CD8-positive, alpha-beta memory T cell (primary cell): ENCODE results near the gene TSPAN8. TPM values are rescaled to one million over a fixed set of nuclear protein-coding genes. Genes with fewer than 3 reads are reported as not detected.
A peak's percentile ranks its signal among the peaks of the same experiment; 100 is the strongest.

Experiments
- CTCF ChIA-PET: fragments of 350-600 bp; sonication (Branson Sonifier 250); formaldehyde crosslinking; loops from one replicate; lab custom pipeline; 2021; ENCODE audit warnings: antibody characterized with exemption; lab: Charles Lee
- POLR2A ChIA-PET: fragments of 350-600 bp; sonication (Branson Sonifier 250); formaldehyde crosslinking; loops from one replicate; lab custom pipeline; 2021; ENCODE audit warnings: antibody characterized with exemption; lab: Charles Lee
- DNase-seq, 5 donors: peaks; one replicate each; pipeline versions ENCODE4 v3.0.0 to v3.0.0-alpha.2; 2020 to 2022; ENCODE audit warnings: mixed read lengths in 1 of 5
- H3K27ac ChIP-seq: one replicate; pipeline ENCODE4 v1.7.0; 2013; ENCODE audit warnings: low read depth, mild to moderate bottlenecking, low read length, moderate library complexity
- H3K27me3 ChIP-seq: 2 replicates; pipeline ENCODE4 v1.7.0; 2013; ENCODE audit warnings: low read length, mild to moderate bottlenecking; ENCODE audit not compliant: insufficient read depth, poor library complexity, severe bottlenecking
- H3K36me3 ChIP-seq: 2 replicates; pipeline ENCODE4 v1.7.0; 2013; ENCODE audit warnings: mild to moderate bottlenecking, low read length, moderate library complexity; ENCODE audit not compliant: insufficient read depth
- H3K4me1 ChIP-seq: 2 replicates; pipeline ENCODE4 v1.7.0; 2013; ENCODE audit warnings: mild to moderate bottlenecking, low read length, moderate library complexity; ENCODE audit not compliant: insufficient read depth
- H3K4me3 ChIP-seq: 2 replicates; pipeline ENCODE4 v1.7.0; 2013; ENCODE audit warnings: mild to moderate bottlenecking, low read length
- H3K9me3 ChIP-seq: 2 replicates; pipeline ENCODE4 v1.7.0; 2013; ENCODE audit warnings: mild to moderate bottlenecking, low read length
- H3K27ac Mint-ChIP-seq, 8 donors: one replicate each; pipeline ENCODE4 v1.8.0; 2020 to 2021; ENCODE audit warnings: mixed read lengths in 8 of 8, mild to moderate bottlenecking in 6 of 8, inconsistent platforms in 3 of 8, moderate library complexity in 3 of 8
- H3K27me3 Mint-ChIP-seq, 2 donors: one replicate each; pipeline ENCODE4 v1.8.0; 2020 to 2021; ENCODE audit warnings: mixed read lengths in 2 of 2, mild to moderate bottlenecking in 1 of 2, moderate library complexity in 1 of 2
- H3K36me3 Mint-ChIP-seq, 3 donors: one replicate each; pipeline ENCODE4 v1.8.0; 2020 to 2021; ENCODE audit warnings: mixed read lengths in 3 of 3, inconsistent platforms in 1 of 3, mild to moderate bottlenecking in 1 of 3
- H3K4me1 Mint-ChIP-seq, 3 donors: one replicate each; pipeline ENCODE4 v1.8.0; 2020 to 2021; ENCODE audit warnings: mixed read lengths in 3 of 3, inconsistent platforms in 1 of 3, mild to moderate bottlenecking in 1 of 3
- H3K4me3 Mint-ChIP-seq, 7 donors: one replicate each; pipeline ENCODE4 v1.8.0; 2020 to 2021; ENCODE audit warnings: mixed read lengths in 7 of 7, mild to moderate bottlenecking in 6 of 7, moderate library complexity in 4 of 7, inconsistent platforms in 2 of 7
- H3K9me3 Mint-ChIP-seq, 5 donors: one replicate each; pipeline ENCODE4 v1.8.0; 2020 to 2022; ENCODE audit warnings: mixed read lengths in 5 of 5, mild to moderate bottlenecking in 3 of 5, moderate library complexity in 2 of 5, inconsistent platforms in 1 of 5
- polyA plus RNA-seq: library from polyadenylated mRNA; unstranded; fragments of 300-500 nt; fragmentation: Illumina TruSeq; gene quantifications from one replicate; pipeline ENCODE4 v1.2.3, GENCODE V29; 2021
- total RNA-seq, 2 experiments: library from RNA; stranded (reverse); gene quantifications; one replicate each; pipeline ENCODE4 v1.2.3, GENCODE V29; 2021

The TSPAN8 gene
- total and polyA plus RNA-seq, 3 experiments from 2014 or later, result not detected

DNA sequence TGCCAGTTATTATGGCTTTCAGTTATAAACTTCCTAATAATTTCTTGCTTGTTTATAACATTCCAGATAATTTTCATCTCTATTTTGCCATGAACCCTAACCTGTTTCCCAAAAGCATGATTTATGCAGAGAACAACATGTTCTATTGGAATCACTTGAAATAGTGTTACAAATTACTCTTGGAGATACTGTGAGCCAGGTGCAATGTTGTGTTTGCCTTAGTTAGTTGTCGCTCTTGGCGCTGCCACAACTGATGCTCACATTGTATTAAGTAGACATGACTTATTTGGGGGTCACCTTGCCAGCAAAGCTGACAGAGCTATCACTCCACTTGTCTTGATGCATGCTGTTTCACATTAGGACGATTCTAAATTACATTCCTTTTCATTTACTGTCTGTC, 49.4 kb downstream of the TSPAN8 start:
- H3K36me3 Mint-ChIP-seq, result no peaks in the 10 kb centered on the region
- CTCF ChIA-PET, result no interaction called here
- Histone ChIP-seq H3K4me1 (no peaks in the 10 kb centered on the region), H3K9me3 (no peaks in the 10 kb centered on the region), H3K27ac (no peak overlapping the region), H3K36me3 (no peaks in the 10 kb centered on the region), H3K4me3 (no peak overlapping the region), H3K27me3 (no peaks in the 10 kb centered on the region)
- H3K4me3 Mint-ChIP-seq, result no peak overlapping the region
- peaks cover 3 to 14% (median 6%) of the 10 kb centered on the region in 5 donors for H3K9me3 Mint-ChIP-seq
- H3K27me3 Mint-ChIP-seq, result no peaks in the 10 kb centered on the region
- POLR2A ChIA-PET, result no interaction called here
- no peaks in the 10 kb centered on the region for H3K4me1 Mint-ChIP-seq
- H3K27ac Mint-ChIP-seq, result no peak overlapping the region
- no peak for DNase-seq

DNA sequence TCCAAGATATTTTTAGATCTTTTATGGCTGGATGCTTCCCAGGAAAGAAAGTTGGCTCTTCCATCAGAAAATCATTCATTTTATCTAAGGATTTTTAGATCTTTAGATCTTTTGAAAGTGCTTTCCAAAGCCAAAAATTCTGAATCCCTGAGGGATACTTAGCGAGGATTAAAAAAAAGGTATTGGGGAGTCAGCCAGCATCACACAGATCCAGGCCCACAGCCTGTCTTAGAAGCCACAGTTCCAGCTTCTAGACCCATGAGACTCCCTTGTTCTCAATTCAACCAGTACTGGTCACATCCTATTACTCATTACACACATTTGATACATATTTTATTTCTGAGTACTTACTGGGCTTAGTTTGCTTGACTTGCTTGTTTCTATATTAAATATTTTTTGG, 49.9 kb downstream of the TSPAN8 start:
- no peaks in the 10 kb centered on the region for H3K36me3 Mint-ChIP-seq
- Histone ChIP-seq H3K36me3 (no peaks in the 10 kb centered on the region), H3K27me3 (no peaks in the 10 kb centered on the region), H3K4me3 (no peak overlapping the region), H3K9me3 (no peaks in the 10 kb centered on the region), H3K4me1 (no peaks in the 10 kb centered on the region), H3K27ac (no peak overlapping the region)
- no peak overlapping the region for H3K4me3 Mint-ChIP-seq
- ChIA-PET CTCF (no interaction called here), POLR2A (no interaction called here)
- peaks cover 3 to 14% (median 5%) of the 10 kb centered on the region in 5 donors for H3K9me3 Mint-ChIP-seq
- no peaks in the 10 kb centered on the region for H3K27me3 Mint-ChIP-seq
- no peaks in the 10 kb centered on the region for H3K4me1 Mint-ChIP-seq
- no peak overlapping the region for H3K27ac Mint-ChIP-seq
- no peak for DNase-seq

DNA sequence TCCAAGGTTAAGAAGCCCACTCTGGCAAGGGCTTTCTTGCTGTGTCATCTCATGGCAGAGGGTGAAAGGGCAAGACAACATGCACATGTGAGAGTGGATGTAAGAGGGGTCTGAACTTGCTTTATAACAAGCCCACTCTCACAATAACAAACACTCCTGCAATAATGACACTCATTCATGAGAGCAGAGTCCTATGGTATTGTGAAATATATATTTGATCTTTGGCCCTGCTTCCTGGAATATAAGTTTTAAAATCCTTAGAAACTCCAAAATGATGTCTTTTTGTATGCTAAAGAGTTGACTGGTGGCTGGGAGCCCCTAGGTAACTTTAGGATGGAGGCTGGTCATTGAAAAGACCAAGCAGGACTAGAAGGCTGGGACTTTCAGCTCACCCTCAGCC, 51.8 kb downstream of the TSPAN8 start:
- peaks cover 0 to 8% (median 2%) of the 10 kb centered on the region in 5 donors for H3K9me3 Mint-ChIP-seq
- no peaks in the 10 kb centered on the region for H3K4me1 Mint-ChIP-seq
- no peaks in the 10 kb centered on the region for H3K27me3 Mint-ChIP-seq
- H3K9me3 ChIP-seq, result no peaks in the 10 kb centered on the region
- no peaks in the 10 kb centered on the region for H3K36me3 Mint-ChIP-seq
- DNase-seq, result no peak
- no peak overlapping the region for H3K27ac ChIP-seq
- no peak overlapping the region for H3K27ac Mint-ChIP-seq
- H3K36me3 ChIP-seq, result no peaks in the 10 kb centered on the region
- ChIA-PET CTCF (no interaction called here), POLR2A (no interaction called here)
- H3K4me3 Mint-ChIP-seq, result no peak overlapping the region
- H3K27me3 ChIP-seq, result no peaks in the 10 kb centered on the region
- H3K4me3 ChIP-seq, result no peak overlapping the region
- no peaks in the 10 kb centered on the region for H3K4me1 ChIP-seq

DNA sequence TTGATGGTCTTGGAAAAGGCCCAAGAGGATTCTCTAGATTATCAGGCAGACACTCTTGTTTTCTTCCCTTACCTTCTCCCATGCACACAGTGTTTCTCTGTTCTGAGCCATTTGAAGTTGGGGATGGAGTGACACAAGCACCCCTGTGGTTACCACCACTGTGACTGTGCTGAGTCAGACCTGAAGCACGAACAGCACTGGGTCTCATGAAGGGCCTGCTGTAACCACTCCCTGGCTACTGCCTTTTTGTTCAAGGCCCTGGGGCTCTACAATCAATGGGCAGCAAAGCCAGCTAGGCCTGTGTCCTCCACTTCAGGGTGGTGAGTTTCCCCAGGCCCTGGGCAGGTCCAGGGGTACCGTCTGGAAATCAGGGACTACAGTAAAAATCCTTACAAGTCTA, 65.5 kb downstream of the TSPAN8 start:
- Histone ChIP-seq H3K27me3 (no peaks in the 10 kb centered on the region), H3K9me3 (no peaks in the 10 kb centered on the region), H3K36me3 (no peaks in the 10 kb centered on the region), H3K27ac (no peak overlapping the region), H3K4me1 (no peaks in the 10 kb centered on the region), H3K4me3 (no peak overlapping the region)
- H3K4me1 Mint-ChIP-seq, result no peaks in the 10 kb centered on the region
- DNase-seq, result no peak
- ChIA-PET CTCF (no interaction called here), POLR2A (no interaction called here)
- no peaks in the 10 kb centered on the region for H3K27me3 Mint-ChIP-seq
- no peak overlapping the region for H3K4me3 Mint-ChIP-seq
- H3K27ac Mint-ChIP-seq, result peak overlapping the region in 1 of 8 donors; percentile 61
- H3K36me3 Mint-ChIP-seq, result no peaks in the 10 kb centered on the region
- H3K9me3 Mint-ChIP-seq, result peaks cover 3 to 32% (median 6%) of the 10 kb centered on the region in 5 donors

DNA sequence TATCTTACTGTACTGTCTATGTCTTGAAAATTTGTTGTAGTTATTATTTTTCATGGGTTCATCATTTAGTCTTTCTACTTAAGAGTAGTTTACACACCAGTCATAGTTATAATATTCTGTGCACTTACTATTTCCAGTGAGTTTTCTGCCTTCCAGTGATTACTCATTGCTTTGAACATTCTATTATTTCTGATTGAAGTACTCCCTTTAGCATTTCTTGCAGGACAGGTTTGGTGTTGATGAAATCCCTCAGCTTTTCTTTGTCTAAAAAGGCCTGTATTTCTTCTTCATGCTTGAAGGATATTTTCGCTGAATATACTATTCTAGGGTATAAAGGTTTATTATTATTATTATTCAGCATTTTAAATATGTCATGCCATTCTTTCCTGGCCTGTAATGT, 66.8 kb downstream of the TSPAN8 start:
- no peak for DNase-seq
- ChIA-PET POLR2A (no interaction called here), CTCF (no interaction called here)
- no peaks in the 10 kb centered on the region for H3K27me3 ChIP-seq
- Mint-ChIP-seq H3K4me1 (no peaks in the 10 kb centered on the region), H3K27ac (no peak overlapping the region), H3K27me3 (no peaks in the 10 kb centered on the region), H3K9me3 (peaks cover 3 to 36% (median 6%) of the 10 kb centered on the region in 5 donors), H3K4me3 (no peak overlapping the region), H3K36me3 (no peaks in the 10 kb centered on the region)
- no peaks in the 10 kb centered on the region for H3K36me3 ChIP-seq
- H3K27ac ChIP-seq, result no peak overlapping the region
- H3K9me3 ChIP-seq, result no peaks in the 10 kb centered on the region
- H3K4me1 ChIP-seq, result no peaks in the 10 kb centered on the region
- H3K4me3 ChIP-seq, result no peak overlapping the region

DNA sequence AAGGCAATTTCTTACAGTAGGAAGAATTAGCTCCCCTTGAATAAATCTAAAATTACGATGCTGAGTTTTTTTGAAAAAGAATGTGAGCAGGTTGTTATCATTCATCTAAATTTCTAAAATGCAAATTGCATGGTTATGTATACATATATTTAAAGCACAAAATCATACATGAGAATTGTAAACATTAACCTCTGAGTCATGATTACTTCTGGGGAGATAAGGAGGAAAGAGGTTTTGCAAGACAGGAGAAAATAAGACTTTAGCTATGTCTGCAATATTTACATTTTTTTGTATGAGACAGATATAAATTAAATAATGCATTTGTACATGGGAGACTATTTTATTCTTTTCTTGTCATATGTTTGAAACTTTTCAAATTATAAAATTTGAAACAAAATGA, 72.2 kb downstream of the TSPAN8 start:
- H3K4me3 ChIP-seq, result no peak overlapping the region
- Mint-ChIP-seq H3K27me3 (no peaks in the 10 kb centered on the region), H3K4me3 (no peak overlapping the region), H3K36me3 (no peaks in the 10 kb centered on the region), H3K9me3 (peaks cover 2 to 17% (median 4%) of the 10 kb centered on the region in 5 donors), H3K4me1 (no peaks in the 10 kb centered on the region), H3K27ac (no peak overlapping the region)
- H3K9me3 ChIP-seq, result no peaks in the 10 kb centered on the region
- no peak overlapping the region for H3K27ac ChIP-seq
- H3K4me1 ChIP-seq, result no peaks in the 10 kb centered on the region
- ChIA-PET POLR2A (no interaction called here), CTCF (no interaction called here)
- H3K36me3 ChIP-seq, result no peaks in the 10 kb centered on the region
- no peaks in the 10 kb centered on the region for H3K27me3 ChIP-seq
- no peak for DNase-seq

DNA sequence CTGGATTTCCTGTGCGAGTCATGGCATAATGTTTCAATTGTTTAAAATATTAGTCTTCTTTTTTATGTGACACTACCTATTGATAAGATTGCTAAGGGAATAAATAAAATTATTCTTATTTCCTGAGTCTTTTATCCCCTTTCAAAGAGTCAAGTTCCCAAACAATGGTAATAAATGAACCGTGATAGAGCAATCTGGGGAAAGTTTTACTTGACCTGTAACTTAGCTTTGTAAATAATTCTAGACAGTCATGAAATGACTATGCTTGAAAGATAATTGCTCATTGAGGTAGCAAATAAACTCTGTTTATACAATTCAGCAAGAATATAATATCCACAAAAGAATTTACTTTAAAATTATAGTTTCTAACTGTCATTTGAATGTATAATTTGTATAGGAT, 82.1 kb downstream of the TSPAN8 start:
- Mint-ChIP-seq H3K4me3 (no peak overlapping the region), H3K27me3 (no peaks in the 10 kb centered on the region), H3K36me3 (no peaks in the 10 kb centered on the region), H3K4me1 (no peaks in the 10 kb centered on the region), H3K27ac (no peak overlapping the region), H3K9me3 (peaks cover 0 to 15% (median 1%) of the 10 kb centered on the region in 5 donors)
- Histone ChIP-seq H3K36me3 (no peaks in the 10 kb centered on the region), H3K4me3 (no peak overlapping the region), H3K27ac (no peak overlapping the region), H3K27me3 (no peaks in the 10 kb centered on the region), H3K9me3 (no peaks in the 10 kb centered on the region), H3K4me1 (no peaks in the 10 kb centered on the region)
- no peak for DNase-seq
- ChIA-PET CTCF (no interaction called here), POLR2A (no interaction called here)
